ENCODE measurements around the gene GDPGP1. TPM values are rescaled to one million over a fixed set of nuclear protein-coding genes. Genes with fewer than 3 reads are reported as not detected.

GDPGP1 gene
- total and polyA plus RNA-seq, 2 of the 4 experiments (the other 2 are of a cell fraction): 2.3 to 4.1 TPM

- no TSS peak for BruUV-seq (replicated peaks)
These were observed 10.4 kb upstream of the GDPGP1 start for GRCh38 chr15:90223441-90224165.

More at GRCh38 chr15:90223441-90224165, 10.4 kb upstream of the GDPGP1 start:
- peak overlapping the region; percentile 56 for H2AFZ ChIP-seq (replicated peaks; ENCODE audit: low read length, poor library complexity)
- ChIA-PET POLR2A (ENCODE audit: unreplicated experiment) (no interaction called here), CTCF (no interaction called here)
- intact Hi-C loops (cut with micrococcal nuclease): loop anchor here (10.0 kb wide), 1 partner anchor 139 kb away; no protein-coding TSS in a partner anchor
- no peak for TF ChIP-seq ELK1 (IDR thresholded peaks at IDR 0.05; ENCODE audit: borderline replicate concordance, low read depth, low read length)
- TF ChIP-seq MAFK (IDR thresholded peaks at IDR 0.05; ENCODE audit: low read depth, low read length): no peak
- TF ChIP-seq BHLHE40 (IDR thresholded peaks at IDR 0.05; ENCODE audit: low read depth, low read length): no peak
- no peak for TF ChIP-seq MAZ (IDR thresholded peaks at IDR 0.05; ENCODE audit: borderline replicate concordance, low read depth, low read length)
- TF ChIP-seq SMC3 (IDR thresholded peaks at IDR 0.05; ENCODE audit: low read depth, low read length): no peak
- TF ChIP-seq, protein P1, sequence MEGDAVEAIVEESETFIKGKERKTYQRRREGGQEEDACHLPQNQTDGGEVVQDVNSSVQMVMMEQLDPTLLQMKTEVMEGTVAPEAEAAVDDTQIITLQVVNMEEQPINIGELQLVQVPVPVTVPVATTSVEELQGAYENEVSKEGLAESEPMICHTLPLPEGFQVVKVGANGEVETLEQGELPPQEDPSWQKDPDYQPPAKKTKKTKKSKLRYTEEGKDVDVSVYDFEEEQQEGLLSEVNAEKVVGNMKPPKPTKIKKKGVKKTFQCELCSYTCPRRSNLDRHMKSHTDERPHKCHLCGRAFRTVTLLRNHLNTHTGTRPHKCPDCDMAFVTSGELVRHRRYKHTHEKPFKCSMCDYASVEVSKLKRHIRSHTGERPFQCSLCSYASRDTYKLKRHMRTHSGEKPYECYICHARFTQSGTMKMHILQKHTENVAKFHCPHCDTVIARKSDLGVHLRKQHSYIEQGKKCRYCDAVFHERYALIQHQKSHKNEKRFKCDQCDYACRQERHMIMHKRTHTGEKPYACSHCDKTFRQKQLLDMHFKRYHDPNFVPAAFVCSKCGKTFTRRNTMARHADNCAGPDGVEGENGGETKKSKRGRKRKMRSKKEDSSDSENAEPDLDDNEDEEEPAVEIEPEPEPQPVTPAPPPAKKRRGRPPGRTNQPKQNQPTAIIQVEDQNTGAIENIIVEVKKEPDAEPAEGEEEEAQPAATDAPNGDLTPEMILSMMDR (conservative IDR thresholded peaks at IDR 0.05; ENCODE audit: low read depth, low read length): no peak
- TF ChIP-seq RAD21 (IDR thresholded peaks at IDR 0.05; ENCODE audit: low read length): no peak
- TF ChIP-seq, protein P2, sequence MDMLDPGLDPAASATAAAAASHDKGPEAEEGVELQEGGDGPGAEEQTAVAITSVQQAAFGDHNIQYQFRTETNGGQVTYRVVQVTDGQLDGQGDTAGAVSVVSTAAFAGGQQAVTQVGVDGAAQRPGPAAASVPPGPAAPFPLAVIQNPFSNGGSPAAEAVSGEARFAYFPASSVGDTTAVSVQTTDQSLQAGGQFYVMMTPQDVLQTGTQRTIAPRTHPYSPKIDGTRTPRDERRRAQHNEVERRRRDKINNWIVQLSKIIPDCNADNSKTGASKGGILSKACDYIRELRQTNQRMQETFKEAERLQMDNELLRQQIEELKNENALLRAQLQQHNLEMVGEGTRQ (IDR thresholded peaks at IDR 0.05; ENCODE audit: low read depth, low read length): no peak
- TF ChIP-seq POLR2A (IDR thresholded peaks at IDR 0.05; ENCODE audit: low read depth, low read length): no peak
- TF ChIP-seq CHD1 (IDR thresholded peaks at IDR 0.05; ENCODE audit: low read depth, low read length): no peak
- no peak for TF ChIP-seq CEBPB (IDR thresholded peaks at IDR 0.05; ENCODE audit: low read depth, low read length)
- TF ChIP-seq RCOR1 (IDR thresholded peaks at IDR 0.05; ENCODE audit: insufficient replicate concordance, low read length): no peak
- TF ChIP-seq NFE2L2 (IDR thresholded peaks at IDR 0.05; ENCODE audit: low read depth, low read length): no peak
- no peak for TF ChIP-seq MXI1 (IDR thresholded peaks at IDR 0.05; ENCODE audit: borderline replicate concordance, low read depth, low read length)
- H2BK5ac ChIP-seq (ENCODE audit: low read depth, low read length, poor library complexity, severe bottlenecking): no peak overlapping the region
- H2BK15ac ChIP-seq (ENCODE audit: low read depth, low read length): no peak overlapping the region
- H2BK20ac ChIP-seq (ENCODE audit: low read depth, low read length): no peak overlapping the region
- H3K4me3 ChIP-seq (ENCODE audit: insufficient read depth, low read depth, low read length): no peak overlapping the region
- no peak overlapping the region for H4K91ac ChIP-seq (ENCODE audit: insufficient read depth, low read depth, low read length)
- no peak overlapping the region for H4K5ac ChIP-seq (ENCODE audit: low read depth, low read length)
- H3K4me2 ChIP-seq (ENCODE audit: low read depth, low read length): no peak overlapping the region
- no peak overlapping the region for H2AK9ac ChIP-seq (replicated peaks; ENCODE audit: low read depth, low read length, poor library complexity)
- in situ Hi-C loops (cut with MboI; ENCODE audit: low sequenced_read_pairs): loop anchor here (10.0 kb wide), 1 partner anchor 329 kb away; the partner anchor contains the start of gene AP3S2
- no peaks in the 10 kb centered on the region for H3K9me1 ChIP-seq (ENCODE audit: insufficient read depth, low read length)
- no peak overlapping the region for H3K27ac ChIP-seq (ENCODE audit: insufficient read depth, low read length)
- H3K36me3 ChIP-seq (ENCODE audit: control insufficient read depth, insufficient read depth, low read length): peaks cover 39% of the 10 kb centered on the region
- no peaks in the 10 kb centered on the region for H3K27me3 ChIP-seq (ENCODE audit: control insufficient read depth, insufficient read depth, low read length)
- no peaks in the 10 kb centered on the region for H3K9me3 ChIP-seq (ENCODE audit: control insufficient read depth, insufficient read depth, low read length)
- H3K23ac ChIP-seq (ENCODE audit: low read depth, low read length): no peak overlapping the region
- H3K56ac ChIP-seq (ENCODE audit: extremely low read depth, insufficient read depth, low read length): no peak overlapping the region
- no peak overlapping the region for H3K9ac ChIP-seq (ENCODE audit: low read depth, low read length)
- DNase-seq: no peak
- dilution Hi-C loops (cut with HindIII; ENCODE audit: low sequenced_read_pairs, unreplicated experiment): no loop called here
- no peak for ATAC-seq (ENCODE audit: low read depth)
- H3K79me1 ChIP-seq (ENCODE audit: low read depth in 1 of 2, low read length in 2 of 2): peaks cover 3 to 4% of the 10 kb centered on the region in 2 experiments; a peak in 3 of 4 replicates
- no peak overlapping the region for H2AK5ac ChIP-seq (ENCODE audit: low read depth, low read length)
- H4K8ac ChIP-seq (ENCODE audit: low read depth in 2 of 2, low read length in 2 of 2): no peak overlapping the region
- H3K18ac ChIP-seq (ENCODE audit: low read depth, low read length): no peak overlapping the region
- 90% methylated on average over 13 of the region's 22 CpGs; no CpG with 5 or more reads in 1 of the 2 experiments for WGBS, 2 experiments (ENCODE audit: extremely low coverage in 2 of 2, insufficient read length in 1 of 2)
- H2BK120ac ChIP-seq (ENCODE audit: low read depth, low read length): no peak overlapping the region
- no peak overlapping the region for H3K14ac ChIP-seq (replicated peaks; ENCODE audit: low read depth, low read length)
- H3K4ac ChIP-seq (ENCODE audit: low read depth, low read length): no peak overlapping the region
- peaks cover 3% of the 10 kb centered on the region; the same call in 1 of the 2 replicates for H3K4me1 ChIP-seq (ENCODE audit: control insufficient read depth, insufficient read depth, low read length)
- H4K20me1 ChIP-seq (ENCODE audit: insufficient read depth, low read length): no peaks in the 10 kb centered on the region
